Measurements from ENCODE around the gene JAML. TPM values are rescaled to one million over a fixed set of nuclear protein-coding genes. Genes with fewer than 3 reads are reported as not detected.

JAML gene
- total RNA-seq, 1 donor = not detected

DNA sequence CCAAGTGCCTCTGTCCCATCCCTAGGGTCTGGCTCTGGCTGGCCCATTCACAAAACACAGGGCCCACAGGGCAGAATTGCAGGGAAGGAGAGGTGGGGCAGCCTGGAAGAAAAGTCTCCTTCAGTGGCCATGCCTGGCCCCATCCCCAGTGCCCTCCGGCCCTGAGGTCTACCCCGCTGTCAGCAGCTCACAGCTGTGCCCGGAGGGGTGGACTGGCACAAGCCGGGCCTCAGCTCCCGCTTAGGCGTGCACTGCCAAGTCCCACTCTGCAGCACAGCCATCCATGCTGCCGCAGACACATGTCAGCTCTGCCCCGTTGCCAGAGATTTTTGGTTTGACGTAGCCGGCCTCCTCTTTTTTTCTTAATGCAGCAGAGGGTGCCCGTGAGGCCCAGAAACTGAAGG, 44.5 kb downstream of the JAML start:
- H3K4me3 ChIP-seq (ENCODE audit: low read depth, low read length) = no peak overlapping the region
- no peak for TF ChIP-seq CTCF (IDR thresholded peaks at IDR 0.05; ENCODE audit: insufficient read depth, low read depth, low read length)
- no peak for DNase-seq (ENCODE audit: low read depth)

DNA sequence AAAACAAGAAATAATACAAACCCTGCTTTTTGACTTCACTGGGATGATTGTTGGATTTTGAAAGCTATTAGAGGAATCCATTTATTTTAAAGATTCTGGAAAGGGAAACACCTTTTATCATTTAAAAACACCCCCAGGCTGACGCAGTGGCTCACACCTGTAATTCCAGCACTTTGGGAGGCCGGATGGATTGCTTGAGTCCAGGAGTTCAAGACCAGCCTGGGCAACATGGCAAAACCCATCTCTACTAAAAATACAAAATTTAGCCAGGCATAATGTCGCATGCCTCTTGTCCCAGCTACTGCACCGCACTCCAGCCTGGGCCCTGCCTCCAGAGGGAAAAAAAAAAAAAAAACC, 48.1 kb downstream of the JAML start:
- no peak for TF ChIP-seq CTCF (IDR thresholded peaks at IDR 0.05; ENCODE audit: insufficient read depth, low read depth, low read length)
- no peak overlapping the region for H3K4me3 ChIP-seq (ENCODE audit: low read depth, low read length)

GRCh38 chr11:118175993-118176777, 48.6 kb downstream of the JAML start, which contains the start of gene SCN2B:
Gene SCN2B (minus strand): TSS chr11:118176639. CDS start chr11:118176431, 208 bp downstream.
- no peak for DNase-seq (ENCODE audit: low read depth)
- TF ChIP-seq CTCF (IDR thresholded peaks at IDR 0.05; ENCODE audit: insufficient read depth, low read depth, low read length) = no peak
- H3K4me3 ChIP-seq (ENCODE audit: low read depth, low read length) = no peak within 1 kb of the TSS

More for the DNA sequence above, 48.1 kb downstream of the JAML start:
- no peak for DNase-seq (ENCODE audit: low read depth)

GRCh38 chr11:118175031-118175992, 49.5 kb downstream of the JAML start:
- H3K4me3 ChIP-seq (ENCODE audit: low read depth, low read length) = no peak overlapping the region
- no peak for DNase-seq (ENCODE audit: low read depth)
- no peak for TF ChIP-seq CTCF (IDR thresholded peaks at IDR 0.05; ENCODE audit: insufficient read depth, low read depth, low read length)

DNA sequence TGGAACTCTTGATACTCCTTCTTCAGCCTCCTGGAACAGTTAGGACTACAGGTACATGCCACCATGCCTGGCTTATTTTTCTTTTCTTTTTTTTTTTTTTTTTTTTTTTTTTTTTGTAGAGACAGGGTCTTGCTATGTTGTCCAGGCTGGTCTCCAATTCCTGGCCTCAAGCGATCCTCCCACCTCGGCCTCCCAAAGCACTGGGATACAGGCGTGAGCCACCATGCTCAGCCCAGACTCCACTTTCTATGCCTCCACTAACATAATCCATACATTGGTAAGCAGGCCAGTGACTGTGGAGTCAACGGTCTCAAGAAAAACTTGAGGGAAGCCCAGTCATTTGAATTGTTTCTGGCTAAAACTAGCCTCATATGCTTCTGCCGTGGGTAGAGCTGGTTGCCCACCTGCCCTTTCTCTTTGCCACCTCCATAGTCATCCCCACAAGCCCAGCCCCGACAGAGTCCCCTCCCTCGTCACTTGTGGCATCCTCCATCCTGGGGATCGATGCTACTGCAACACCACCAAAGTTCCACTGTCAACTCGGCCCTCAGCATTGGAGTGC, 50.7 kb downstream of the JAML start:
- no peak for TF ChIP-seq CTCF (IDR thresholded peaks at IDR 0.05; ENCODE audit: insufficient read depth, low read depth, low read length)
- no peak overlapping the region for H3K4me3 ChIP-seq (ENCODE audit: low read depth, low read length)
- DNase-seq (ENCODE audit: low read depth) = no peak

DNA sequence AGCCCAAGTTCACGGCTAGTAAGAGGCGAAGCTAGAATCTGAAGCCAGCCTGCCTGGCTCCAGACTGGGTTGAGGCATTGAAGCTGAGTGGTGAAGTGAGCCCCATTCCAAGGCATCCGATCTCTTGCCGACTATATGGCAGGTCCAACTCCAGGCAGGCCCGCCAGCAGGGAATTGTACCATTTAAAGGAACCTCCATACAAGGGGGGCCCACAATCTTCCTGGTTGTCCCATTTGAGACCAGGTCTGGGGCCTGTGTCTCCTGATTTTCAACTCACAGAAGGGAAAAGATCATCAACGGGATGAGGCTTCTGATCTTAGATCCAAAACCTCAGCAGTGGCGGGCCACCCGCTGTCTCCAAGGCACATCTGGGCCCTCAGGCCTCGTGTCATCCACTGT, 52.5 kb downstream of the JAML start:
- H3K4me3 ChIP-seq (ENCODE audit: low read depth, low read length) = no peak overlapping the region
- no peak for TF ChIP-seq CTCF (IDR thresholded peaks at IDR 0.05; ENCODE audit: insufficient read depth, low read depth, low read length)
- DNase-seq (ENCODE audit: low read depth) = no peak

Data from fibroblast of villous mesenchyme (primary cell).